ENCODE measurements around the gene TSSK2. TPM values are rescaled to one million over a fixed set of nuclear protein-coding genes. Genes with fewer than 3 reads are reported as not detected.
"Not testable (repeated sequence)": the region's sequence is repeated elsewhere in the genome, so short reads cannot be mapped to it uniquely, and the experiment has no call there.

TSSK2 gene
- total RNA-seq, 4 donors from 2014 or later = not detected

DNA sequence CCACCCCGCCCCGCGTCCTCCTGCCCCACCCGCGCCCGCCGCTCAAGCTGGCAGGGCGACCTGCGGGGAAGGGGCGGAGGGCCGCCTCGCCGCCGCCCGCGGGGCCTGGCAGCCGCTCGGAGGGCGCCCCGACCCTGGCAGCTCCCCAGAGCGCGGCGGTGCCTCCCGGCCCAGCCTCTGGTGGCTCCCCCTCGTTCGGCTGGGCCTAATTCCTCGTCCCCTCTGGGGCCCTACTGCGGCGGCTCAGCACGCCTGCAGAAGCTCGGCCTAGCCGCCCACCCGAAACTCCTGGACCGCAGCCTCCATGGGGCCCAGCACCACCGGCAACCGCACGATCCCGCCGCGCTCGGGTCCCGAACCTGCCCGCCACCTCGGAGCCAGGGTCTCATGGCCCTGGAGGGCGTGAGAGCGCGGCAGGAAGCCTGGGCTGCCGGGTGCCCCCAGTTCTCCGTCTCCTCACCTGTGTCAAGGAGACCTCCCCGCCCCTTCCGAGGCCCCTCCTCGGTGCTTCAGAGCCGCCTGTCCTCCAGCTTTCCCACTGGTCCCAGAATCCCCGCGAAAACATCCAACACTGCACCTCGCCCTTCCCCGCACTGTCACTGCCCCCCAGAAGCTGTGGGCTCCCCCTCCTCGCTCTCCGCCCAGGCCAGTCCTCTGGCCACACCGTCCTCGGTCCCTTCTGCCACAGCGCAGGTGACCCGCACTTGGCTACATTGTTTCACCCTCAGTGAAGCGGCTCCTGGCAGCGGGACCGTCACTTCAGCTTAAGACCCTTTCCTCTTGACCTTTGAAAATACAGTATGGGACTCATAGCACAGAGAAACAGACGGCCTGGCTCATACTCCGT is 19.6 kb downstream of the TSSK2 start:
- in situ Hi-C loops (cut with MboI; ENCODE audit: low pct_ligation_motif_present in 1 of 4, low pct_unique_long_range_greater_than_20kb in 1 of 4, low sequenced_read_pairs in 3 of 4) (no loop called here), intact Hi-C loops (cut with DNase I; ENCODE audit: low total_unique reads) (no loop called here)
- peaks cover 0 to 10% (median 7%) of the 10 kb centered on the region in 4 donors for H3K4me1 ChIP-seq
- peaks cover 0 to 4% of the 10 kb centered on the region in 2 donors for H3K9me3 ChIP-seq
- TF ChIP-seq POLR2AphosphoS5 (IDR thresholded peaks at IDR 0.05) = no peak
- TF ChIP-seq, protein P1, sequence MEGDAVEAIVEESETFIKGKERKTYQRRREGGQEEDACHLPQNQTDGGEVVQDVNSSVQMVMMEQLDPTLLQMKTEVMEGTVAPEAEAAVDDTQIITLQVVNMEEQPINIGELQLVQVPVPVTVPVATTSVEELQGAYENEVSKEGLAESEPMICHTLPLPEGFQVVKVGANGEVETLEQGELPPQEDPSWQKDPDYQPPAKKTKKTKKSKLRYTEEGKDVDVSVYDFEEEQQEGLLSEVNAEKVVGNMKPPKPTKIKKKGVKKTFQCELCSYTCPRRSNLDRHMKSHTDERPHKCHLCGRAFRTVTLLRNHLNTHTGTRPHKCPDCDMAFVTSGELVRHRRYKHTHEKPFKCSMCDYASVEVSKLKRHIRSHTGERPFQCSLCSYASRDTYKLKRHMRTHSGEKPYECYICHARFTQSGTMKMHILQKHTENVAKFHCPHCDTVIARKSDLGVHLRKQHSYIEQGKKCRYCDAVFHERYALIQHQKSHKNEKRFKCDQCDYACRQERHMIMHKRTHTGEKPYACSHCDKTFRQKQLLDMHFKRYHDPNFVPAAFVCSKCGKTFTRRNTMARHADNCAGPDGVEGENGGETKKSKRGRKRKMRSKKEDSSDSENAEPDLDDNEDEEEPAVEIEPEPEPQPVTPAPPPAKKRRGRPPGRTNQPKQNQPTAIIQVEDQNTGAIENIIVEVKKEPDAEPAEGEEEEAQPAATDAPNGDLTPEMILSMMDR (IDR thresholded peaks at IDR 0.05) = no peak
- no peak for TF ChIP-seq POLR2A (IDR thresholded peaks at IDR 0.05)
- H3K4me3 ChIP-seq = no peak overlapping the region
- WGBS, 2 donors (ENCODE audit: low coverage in 1 of 2) = 25% methylated on average over 51 of the region's 68 CpGs; no CpG with 5 or more reads in 1 of the 2 donors
- H3K27ac ChIP-seq = no peak overlapping the region
- H3K27me3 ChIP-seq = peaks cover 75% of the 10 kb centered on the region
- H3K36me3 ChIP-seq = no peaks in the 10 kb centered on the region
- DNase-seq = no peak

DNA sequence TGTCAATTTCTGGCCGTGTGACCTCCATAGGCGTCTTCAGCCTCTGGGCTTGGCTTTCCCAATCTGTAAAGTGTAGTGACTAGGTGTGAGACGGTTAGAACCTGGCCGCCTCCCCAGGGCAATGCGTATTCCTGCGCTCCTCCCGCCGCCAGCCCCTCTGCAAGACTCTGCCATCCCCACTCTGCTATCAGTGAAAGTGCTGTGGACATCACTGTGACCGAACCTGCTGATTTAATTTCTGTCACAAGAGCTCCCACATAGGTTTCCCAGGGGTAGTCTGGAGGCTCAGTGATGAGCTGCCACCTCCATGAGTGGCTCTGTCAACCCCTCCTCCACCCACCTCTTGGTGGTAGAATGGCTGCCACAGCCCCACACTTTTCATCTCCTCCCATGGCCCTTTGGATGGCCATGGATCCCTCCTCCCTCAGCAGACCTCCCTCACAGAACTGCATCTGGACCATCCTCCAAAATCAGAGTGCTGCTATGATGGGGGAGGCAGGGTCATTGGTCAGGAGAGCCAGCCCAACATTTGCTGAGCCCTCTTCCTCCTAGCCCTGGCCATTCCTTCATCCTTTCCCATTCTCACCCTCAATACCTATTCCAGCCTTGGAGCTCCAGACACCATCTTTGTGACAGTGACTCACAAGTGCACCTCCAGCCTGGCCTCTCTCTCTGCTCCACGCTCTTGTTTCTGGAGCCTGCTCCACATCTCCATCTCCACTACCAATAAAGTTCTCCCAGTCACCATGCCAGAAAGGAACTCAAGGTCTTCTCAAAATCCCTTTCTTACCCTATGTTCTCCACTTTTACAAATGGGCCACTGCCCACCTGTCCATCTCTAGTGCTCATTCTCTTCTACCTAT is 20.5 kb downstream of the TSSK2 start:
- WGBS, 2 donors (ENCODE audit: low coverage in 1 of 2) = 74 to 100% methylated on average over 1 to 10 of the region's 10 CpGs
- peaks cover 81% of the 10 kb centered on the region for H3K27me3 ChIP-seq
- no peak for TF ChIP-seq POLR2AphosphoS5 (IDR thresholded peaks at IDR 0.05)
- TF ChIP-seq EP300 (IDR thresholded peaks at IDR 0.05; ENCODE audit: low read depth) = no peak
- TF ChIP-seq, protein P1 (IDR thresholded peaks at IDR 0.05) = no peak
- TF ChIP-seq POLR2A (IDR thresholded peaks at IDR 0.05) = no peak
- H3K4me1 ChIP-seq = peaks cover 0 to 10% (median 7%) of the 10 kb centered on the region in 4 donors
- intact Hi-C loops (cut with DNase I; ENCODE audit: low total_unique reads) = no loop called here
- peaks cover 0 to 4% of the 10 kb centered on the region in 2 donors for H3K9me3 ChIP-seq
- in situ Hi-C loops (cut with MboI; ENCODE audit: low pct_ligation_motif_present in 1 of 4, low pct_unique_long_range_greater_than_20kb in 1 of 4, low sequenced_read_pairs in 3 of 4) = no loop called here
- H3K36me3 ChIP-seq = no peaks in the 10 kb centered on the region
- no peak overlapping the region for H3K4me3 ChIP-seq
- DNase-seq = no peak
- no peak overlapping the region for H3K27ac ChIP-seq

DNA sequence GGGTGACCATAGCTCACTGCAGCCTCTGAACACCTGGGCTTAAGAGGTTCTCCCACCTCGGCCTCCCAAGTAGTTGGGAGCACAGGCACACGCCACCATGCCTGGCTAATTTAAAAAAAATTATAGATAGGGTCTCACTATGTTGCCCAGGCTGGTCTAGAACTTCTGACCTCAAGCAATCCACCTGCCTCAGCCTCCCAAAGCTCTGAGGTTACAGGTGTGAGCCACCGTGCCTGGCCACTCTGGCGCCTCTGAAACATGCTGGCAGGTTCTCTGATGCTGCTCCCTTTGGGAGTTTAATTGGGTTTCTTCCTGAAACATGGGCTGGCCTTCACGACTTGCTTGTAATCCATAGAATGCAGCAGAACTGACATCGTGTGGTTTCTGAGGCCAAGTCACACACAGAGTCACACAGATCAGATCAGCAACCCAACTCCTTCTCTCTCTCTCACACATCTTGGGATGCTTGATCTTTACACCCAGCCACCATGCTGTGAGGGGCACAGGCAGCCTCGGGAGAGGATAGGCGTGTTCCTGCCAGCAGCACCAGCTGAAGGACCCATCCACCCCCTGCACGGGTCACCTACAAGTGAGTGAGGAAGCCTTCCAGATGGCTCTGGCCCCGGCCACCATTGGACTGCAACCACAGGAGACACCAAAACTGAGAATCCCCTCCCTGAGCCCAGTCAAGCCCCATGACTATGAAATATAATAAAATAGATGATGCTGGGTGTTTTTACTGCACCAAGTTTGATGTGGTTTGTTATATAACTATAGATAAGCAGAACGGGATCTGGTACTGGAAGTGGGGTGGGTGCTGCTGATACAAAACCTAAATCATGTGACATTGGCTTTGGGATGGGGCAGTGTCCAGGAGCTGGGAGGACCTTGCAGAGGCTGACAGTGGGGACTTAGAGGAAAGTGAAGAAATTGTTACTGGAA is 22.1 kb downstream of the TSSK2 start:
- in situ Hi-C loops (cut with MboI; ENCODE audit: low pct_ligation_motif_present in 1 of 4, low pct_unique_long_range_greater_than_20kb in 1 of 4, low sequenced_read_pairs in 3 of 4) = no loop called here
- H3K9me3 ChIP-seq = peaks cover 0 to 4% of the 10 kb centered on the region in 2 donors
- WGBS, 2 donors (ENCODE audit: low coverage in 1 of 2) = 63 to 67% methylated on average over 1 to 11 of the region's 11 CpGs
- TF ChIP-seq POLR2AphosphoS5 (IDR thresholded peaks at IDR 0.05) = no peak
- no peak for TF ChIP-seq EP300 (IDR thresholded peaks at IDR 0.05; ENCODE audit: low read depth)
- TF ChIP-seq, protein P1 (IDR thresholded peaks at IDR 0.05) = no peak
- no peak for TF ChIP-seq POLR2A (IDR thresholded peaks at IDR 0.05)
- intact Hi-C loops (cut with DNase I; ENCODE audit: low total_unique reads) = no loop called here
- H3K27me3 ChIP-seq = peaks cover 75% of the 10 kb centered on the region
- peaks cover 0 to 10% (median 7%) of the 10 kb centered on the region in 4 donors for H3K4me1 ChIP-seq
- H3K4me3 ChIP-seq = no peak overlapping the region
- no peak for DNase-seq
- no peak overlapping the region for H3K27ac ChIP-seq
- no peaks in the 10 kb centered on the region for H3K36me3 ChIP-seq

DNA sequence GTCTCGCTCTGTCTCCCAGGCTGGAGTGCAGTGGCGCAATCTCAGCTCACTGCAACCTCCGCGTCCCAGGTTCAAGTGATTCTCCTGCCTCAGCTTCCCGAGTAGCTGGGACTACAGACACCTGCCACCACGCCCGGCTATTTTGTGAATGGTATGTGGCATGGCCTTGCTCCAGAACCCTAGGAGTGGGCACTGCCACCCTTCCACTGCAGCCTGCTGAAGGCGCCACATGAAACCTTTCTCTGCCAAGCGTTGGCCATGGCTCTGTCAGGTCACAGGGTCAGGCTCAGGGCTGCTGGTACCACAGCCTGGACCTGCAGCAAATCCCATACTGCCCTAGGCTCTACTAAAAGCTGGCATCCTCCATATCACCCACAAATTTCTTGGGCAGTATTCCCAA is 25.0 kb downstream of the TSSK2 start:
- DNase-seq; intact Hi-C loops (cut with DNase I; ENCODE audit: low total_unique reads); H3K36me3 ChIP-seq; H3K4me3 ChIP-seq; H3K4me1 ChIP-seq; H3K9me3 ChIP-seq; in situ Hi-C loops (cut with MboI; ENCODE audit: low pct_ligation_motif_present in 1 of 4, low pct_unique_long_range_greater_than_20kb in 1 of 4, low sequenced_read_pairs in 3 of 4); H3K27ac ChIP-seq: not testable (repeated sequence)
- peaks cover 48% of the 10 kb centered on the region for H3K27me3 ChIP-seq
- WGBS, 2 donors (ENCODE audit: low coverage in 1 of 2) = 65% methylated on average over 9 of the region's 9 CpGs; no CpG with 5 or more reads in 1 of the 2 donors

DNA sequence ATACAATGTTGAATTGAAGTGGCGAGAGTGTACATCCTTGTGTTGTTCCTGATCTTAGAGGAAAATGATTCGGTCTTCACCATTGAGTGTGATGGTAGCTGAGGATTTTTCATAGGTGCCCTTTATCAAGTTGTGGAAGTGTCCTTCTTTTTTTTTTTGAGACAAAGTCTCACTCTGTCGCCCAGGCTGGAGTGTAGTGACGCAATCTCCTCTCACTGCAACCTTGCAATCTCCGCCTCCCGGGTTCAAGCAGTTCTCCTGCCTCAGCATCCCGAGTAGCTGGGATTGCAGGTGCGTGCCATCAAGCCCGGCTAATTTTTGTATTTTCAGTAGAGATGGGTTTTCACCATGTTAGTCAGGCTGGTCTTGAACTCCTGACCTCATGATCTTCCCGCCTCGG is 27.5 kb downstream of the TSSK2 start:
- peaks cover 27% of the 10 kb centered on the region for H3K27me3 ChIP-seq
- intact Hi-C loops (cut with DNase I; ENCODE audit: low total_unique reads); H3K4me3 ChIP-seq; H3K9me3 ChIP-seq; H3K27ac ChIP-seq; H3K36me3 ChIP-seq; in situ Hi-C loops (cut with MboI; ENCODE audit: low pct_ligation_motif_present in 1 of 4, low pct_unique_long_range_greater_than_20kb in 1 of 4, low sequenced_read_pairs in 3 of 4); DNase-seq; H3K4me1 ChIP-seq: not testable (repeated sequence)
- WGBS, 2 donors (ENCODE audit: low coverage in 1 of 2) = 80 to 85% methylated on average over 6 to 11 of the region's 11 CpGs

Data from transverse colon (tissue), 4 donors.